MCF 10A (cell line): ENCODE measurements around the gene PLBD1. TPM values are rescaled to one million over a fixed set of nuclear protein-coding genes. Genes with fewer than 3 reads are reported as not detected.

ENCODE experiments used
- BruUV-seq: library from RNA; stranded (reverse); fragments of 400-500 nt; replicated peaks from 2 replicates; lab custom pipeline; 2021; lab: Mats Ljungman, UMichigan
- CTCF ChIA-PET: fragments of 300-600 bp; sonication (Branson Sonifier 250); formaldehyde crosslinking; extraction: SDS; loops from one replicate; lab custom pipeline; 2021; ENCODE audit warnings: antibody characterized with exemption, inconsistent platforms; lab: Yijun Ruan, JAX
- POLR2A ChIA-PET: fragments of 300-600, 350-650 bp; sonication (Branson Sonifier 250); formaldehyde crosslinking; extraction: SDS; loops from one replicate; lab custom pipeline; 2020; ENCODE audit warnings: antibody characterized with exemption, inconsistent platforms; lab: Yijun Ruan, JAX
- DNase-seq: peaks from one replicate; pipeline ENCODE4 v3.0.0-alpha.2; 2018; ENCODE audit not compliant: unreplicated experiment
- H3K27ac Mint-ChIP-seq: one replicate; pipeline ENCODE4 v1.8.0; 2022; ENCODE audit warnings: mild to moderate bottlenecking, low read depth, mixed read lengths; ENCODE audit not compliant: unreplicated experiment
- H3K27me3 Mint-ChIP-seq: one replicate; pipeline ENCODE4 v1.8.0; 2022; ENCODE audit warnings: mixed read lengths; ENCODE audit not compliant: insufficient read depth, unreplicated experiment
- H3K36me3 Mint-ChIP-seq: one replicate; pipeline ENCODE4 v1.8.0; 2022; ENCODE audit warnings: mild to moderate bottlenecking, moderate library complexity, mixed read lengths; ENCODE audit not compliant: insufficient read depth, unreplicated experiment
- H3K4me1 Mint-ChIP-seq: one replicate; pipeline ENCODE4 v1.8.0; 2022; ENCODE audit warnings: mixed read lengths; ENCODE audit not compliant: insufficient read depth, unreplicated experiment
- H3K4me3 Mint-ChIP-seq: one replicate; pipeline ENCODE4 v1.8.0; 2022; ENCODE audit warnings: mild to moderate bottlenecking, moderate library complexity, mixed read lengths; ENCODE audit not compliant: unreplicated experiment
- H3K9me3 Mint-ChIP-seq: one replicate; pipeline ENCODE4 v1.8.0; 2022; ENCODE audit warnings: mixed read lengths; ENCODE audit not compliant: unreplicated experiment
- intact Hi-C: fragments of 100-400 bp; cut with micrococcal nuclease; formaldehyde crosslinking; loops from 2 replicates; pipeline ENCODE4 v1.14.1; 2022
- total RNA-seq: library from RNA; stranded (reverse); gene quantifications from 2 replicates; pipeline ENCODE4 v1.2.3, GENCODE V29; 2022
- TF ChIP-seq, protein P1 (sequence below): fragments of 200-600 bp; IDR thresholded peaks from one replicate; pipeline ENCODE4 v1.8.0; 2022; ENCODE audit warnings: antibody characterized with exemption, mild to moderate bottlenecking; ENCODE audit not compliant: unreplicated experiment

The PLBD1 gene
- total RNA-seq, 1 experiment from 2014 or later: not detected

GRCh38 chr12:14532152-14532551 lies 35.5 kb downstream of the PLBD1 start:
- Mint-ChIP-seq H3K27me3 (no peaks in the 10 kb centered on the region), H3K9me3 (no peaks in the 10 kb centered on the region), H3K36me3 (peaks cover 6% of the 10 kb centered on the region), H3K27ac (no peak overlapping the region), H3K4me3 (no peak overlapping the region), H3K4me1 (no peaks in the 10 kb centered on the region)
- POLR2A ChIA-PET: interaction anchor here (1.2 kb wide), 1 partner anchor 9 kb away, joined by 3 read pairs; no protein-coding TSS in a partner anchor
- intact Hi-C loops: no loop called here
- TF ChIP-seq, protein P1, sequence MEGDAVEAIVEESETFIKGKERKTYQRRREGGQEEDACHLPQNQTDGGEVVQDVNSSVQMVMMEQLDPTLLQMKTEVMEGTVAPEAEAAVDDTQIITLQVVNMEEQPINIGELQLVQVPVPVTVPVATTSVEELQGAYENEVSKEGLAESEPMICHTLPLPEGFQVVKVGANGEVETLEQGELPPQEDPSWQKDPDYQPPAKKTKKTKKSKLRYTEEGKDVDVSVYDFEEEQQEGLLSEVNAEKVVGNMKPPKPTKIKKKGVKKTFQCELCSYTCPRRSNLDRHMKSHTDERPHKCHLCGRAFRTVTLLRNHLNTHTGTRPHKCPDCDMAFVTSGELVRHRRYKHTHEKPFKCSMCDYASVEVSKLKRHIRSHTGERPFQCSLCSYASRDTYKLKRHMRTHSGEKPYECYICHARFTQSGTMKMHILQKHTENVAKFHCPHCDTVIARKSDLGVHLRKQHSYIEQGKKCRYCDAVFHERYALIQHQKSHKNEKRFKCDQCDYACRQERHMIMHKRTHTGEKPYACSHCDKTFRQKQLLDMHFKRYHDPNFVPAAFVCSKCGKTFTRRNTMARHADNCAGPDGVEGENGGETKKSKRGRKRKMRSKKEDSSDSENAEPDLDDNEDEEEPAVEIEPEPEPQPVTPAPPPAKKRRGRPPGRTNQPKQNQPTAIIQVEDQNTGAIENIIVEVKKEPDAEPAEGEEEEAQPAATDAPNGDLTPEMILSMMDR: no peak
- no TSS peak for BruUV-seq
- CTCF ChIA-PET: interaction anchor here (0.5 to 1.1 kb wide), 3 partner anchors 14 to 1520 kb away, joined by 3 to 4 read pairs (median 4); no protein-coding TSS in a partner anchor
- DNase-seq: no peak

DNA sequence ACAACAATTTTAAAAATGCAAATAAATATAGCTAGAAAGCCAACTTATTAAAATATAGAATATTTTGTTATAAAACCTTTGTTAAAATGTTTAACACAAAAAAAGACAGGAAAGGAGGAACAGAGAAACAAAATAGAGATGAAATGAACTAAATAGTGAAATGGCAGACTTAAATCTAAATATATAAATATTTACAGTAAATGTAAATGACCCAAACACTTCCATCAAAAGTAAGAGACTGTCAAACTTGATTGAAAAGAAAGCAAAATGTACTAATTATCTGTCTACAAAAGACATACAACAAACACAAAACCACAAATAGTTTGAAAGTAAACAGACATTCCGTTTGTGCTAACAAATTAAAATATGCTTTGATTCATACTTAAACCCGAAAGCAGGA lies 41.7 kb downstream of the PLBD1 start:
- ChIA-PET CTCF (interaction anchor here (0.5 kb wide), 1 partner anchor 118 kb away, joined by 5 read pairs; no protein-coding TSS in a partner anchor), POLR2A (no interaction called here)
- Mint-ChIP-seq H3K4me1 (no peaks in the 10 kb centered on the region), H3K9me3 (peaks cover 26% of the 10 kb centered on the region), H3K27ac (no peak overlapping the region), H3K4me3 (no peak overlapping the region), H3K36me3 (peaks cover 12% of the 10 kb centered on the region), H3K27me3 (no peaks in the 10 kb centered on the region)
- TF ChIP-seq, protein P1: no peak
- no peak for DNase-seq
- intact Hi-C loops: no loop called here
- no TSS peak for BruUV-seq

- TF ChIP-seq, protein P1: no peak
- H3K9me3 Mint-ChIP-seq: peaks cover 30% of the 10 kb centered on the region
- H3K36me3 Mint-ChIP-seq: peaks cover 6% of the 10 kb centered on the region
- no peak for DNase-seq
- H3K4me3 Mint-ChIP-seq: no peak overlapping the region
- POLR2A ChIA-PET: interaction anchor here (0.7 kb wide), 1 partner anchor 18 kb away, joined by 3 read pairs; no protein-coding TSS in a partner anchor
- no peak overlapping the region for H3K27ac Mint-ChIP-seq
- intact Hi-C loops: no loop called here
- no peaks in the 10 kb centered on the region for H3K27me3 Mint-ChIP-seq
- CTCF ChIA-PET: no interaction called here
- H3K4me1 Mint-ChIP-seq: no peaks in the 10 kb centered on the region
- no TSS peak for BruUV-seq
These were observed 45.9 kb downstream of the PLBD1 start for GRCh38 chr12:14521822-14522221.

DNA sequence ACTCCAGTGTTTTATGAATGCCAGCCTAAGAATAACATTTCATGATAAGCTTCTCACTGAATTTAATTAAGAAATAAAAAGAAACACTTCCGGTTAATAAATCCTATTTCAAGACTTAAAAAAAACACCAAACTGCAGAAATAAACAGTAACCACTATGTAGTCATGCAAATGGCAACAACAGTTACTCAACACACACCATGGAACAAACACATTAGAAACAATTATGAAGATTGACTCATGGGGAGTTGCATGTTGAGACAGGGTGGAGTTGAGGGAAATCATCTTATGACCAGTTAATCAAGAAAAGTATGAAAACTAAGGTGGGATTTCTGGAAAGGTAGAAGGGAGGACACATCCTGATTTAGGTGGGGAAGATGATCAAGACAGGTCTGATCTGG lies 52.7 kb downstream of the PLBD1 start:
- TF ChIP-seq, protein P1: no peak
- Mint-ChIP-seq H3K27ac (peak overlapping the region; percentile 47), H3K9me3 (no peaks in the 10 kb centered on the region), H3K36me3 (no peaks in the 10 kb centered on the region), H3K27me3 (no peaks in the 10 kb centered on the region), H3K4me1 (peaks cover 12% of the 10 kb centered on the region), H3K4me3 (no peak overlapping the region)
- no TSS peak for BruUV-seq
- DNase-seq: peak; percentile 48
- intact Hi-C loops: loop anchor here (1.0 to 5.0 kb wide), 3 partner anchors 104 to 277 kb away; no protein-coding TSS in a partner anchor
- ChIA-PET POLR2A (interaction anchor here (1.4 kb wide), 2 partner anchors 149 to 256 kb away, joined by 4 to 5 read pairs; partner anchors contain the start of gene ATF7IP), CTCF (interaction anchor here (0.6 to 4.2 kb wide), 13 partner anchors 11 to 558 kb away, joined by 3 to 44 read pairs (median 4); no protein-coding TSS in a partner anchor)
